OCI-LY3 (cell line): ENCODE measurements around the gene LCE1D.

Source experiments
- EZH2phosphoT487 ChIP-seq: fragments of 200-600 bp; shearing (Covaris generic); IDR thresholded peaks from 2 replicates; pipeline ENCODE4 v1.6.1; 2018; ENCODE audit warnings: antibody characterized with exemption, mixed run types, low read depth
- TF ChIP-seq, protein P1 (sequence below): fragments of 200-600, 300-600 bp; sonication (generic); IDR thresholded peaks from 2 replicates; pipeline ENCODE4 v1.5.1; 2014; ENCODE audit warnings: antibody characterized with exemption, low read length, low read depth

DNA sequence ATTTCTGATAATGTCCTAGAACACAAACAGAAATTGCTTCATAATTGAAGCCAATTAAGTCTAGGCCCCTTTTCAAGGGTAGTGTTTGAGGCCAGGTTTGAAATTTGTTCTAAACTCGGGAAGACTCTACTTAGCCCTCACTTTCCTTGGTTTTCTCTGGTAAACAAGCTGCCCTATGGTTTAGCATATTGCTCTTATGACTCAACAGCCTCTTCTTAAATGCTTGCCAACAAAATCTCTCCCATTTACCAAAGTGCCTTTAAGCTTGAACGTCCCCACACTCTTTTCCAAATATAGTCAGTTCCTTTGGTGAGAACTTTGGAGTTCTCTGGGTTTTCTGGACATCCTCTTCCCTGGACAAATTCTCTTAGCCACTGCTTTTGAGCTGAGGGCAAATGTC lies 40.3 kb downstream of the LCE1D start:
- TF ChIP-seq, protein P1, sequence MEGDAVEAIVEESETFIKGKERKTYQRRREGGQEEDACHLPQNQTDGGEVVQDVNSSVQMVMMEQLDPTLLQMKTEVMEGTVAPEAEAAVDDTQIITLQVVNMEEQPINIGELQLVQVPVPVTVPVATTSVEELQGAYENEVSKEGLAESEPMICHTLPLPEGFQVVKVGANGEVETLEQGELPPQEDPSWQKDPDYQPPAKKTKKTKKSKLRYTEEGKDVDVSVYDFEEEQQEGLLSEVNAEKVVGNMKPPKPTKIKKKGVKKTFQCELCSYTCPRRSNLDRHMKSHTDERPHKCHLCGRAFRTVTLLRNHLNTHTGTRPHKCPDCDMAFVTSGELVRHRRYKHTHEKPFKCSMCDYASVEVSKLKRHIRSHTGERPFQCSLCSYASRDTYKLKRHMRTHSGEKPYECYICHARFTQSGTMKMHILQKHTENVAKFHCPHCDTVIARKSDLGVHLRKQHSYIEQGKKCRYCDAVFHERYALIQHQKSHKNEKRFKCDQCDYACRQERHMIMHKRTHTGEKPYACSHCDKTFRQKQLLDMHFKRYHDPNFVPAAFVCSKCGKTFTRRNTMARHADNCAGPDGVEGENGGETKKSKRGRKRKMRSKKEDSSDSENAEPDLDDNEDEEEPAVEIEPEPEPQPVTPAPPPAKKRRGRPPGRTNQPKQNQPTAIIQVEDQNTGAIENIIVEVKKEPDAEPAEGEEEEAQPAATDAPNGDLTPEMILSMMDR, result no peak
- no peak for TF ChIP-seq EZH2phosphoT487
